ENCODE measurements around the gene SHLD1. TPM values are rescaled to one million over a fixed set of nuclear protein-coding genes. Genes with fewer than 3 reads are reported as not detected.

Gene SHLD1
- total RNA-seq, 3 donors from 2014 or later (not counting 1 experiment from before 2014, with no cell fraction given) = 6.6 to 12.2 (median 8.3) TPM

GRCh38 chr20:5899444-5899843 is 149.2 kb downstream of the SHLD1 start:
- Mint-ChIP-seq H3K4me3 (no peak overlapping the region), H3K36me3 (no peaks in the 10 kb centered on the region), H3K27ac (no peak overlapping the region), H3K9me3 (no peaks in the 10 kb centered on the region), H3K4me1 (no peaks in the 10 kb centered on the region), H3K27me3 (ENCODE audit: low read depth in 2 of 2) (peaks cover 29 to 40% of the 10 kb centered on the region in 2 donors)
- Histone ChIP-seq H3K27ac (ENCODE audit: low read length) (no peak overlapping the region), H3K4me3 (ENCODE audit: low read length) (no peak overlapping the region), H3K27me3 (ENCODE audit: control insufficient read depth, insufficient read depth, low read length) (peaks cover 3% of the 10 kb centered on the region), H3K4me1 (ENCODE audit: control insufficient read depth, insufficient read depth, low read length) (no peaks in the 10 kb centered on the region), H3K36me3 (ENCODE audit: control insufficient read depth, insufficient read depth, low read length) (no peaks in the 10 kb centered on the region), H3K9me3 (ENCODE audit: control insufficient read depth, insufficient read depth, low read length) (no peaks in the 10 kb centered on the region)
- WGBS (ENCODE audit: insufficient coverage) = 71% methylated on average over 1 of the region's 1 CpG
- no peak for TF ChIP-seq CTCF (IDR thresholded peaks at IDR 0.05)
- ATAC-seq = no peak
- intact Hi-C loops (cut with micrococcal nuclease) = no loop called here
- DNase-seq = no peak

GRCh38 chr20:5900908-5901307 is 150.7 kb downstream of the SHLD1 start:
- no peak for DNase-seq
- Mint-ChIP-seq H3K9me3 (no peaks in the 10 kb centered on the region), H3K27me3 (ENCODE audit: low read depth in 2 of 2) (peaks cover 24 to 38% of the 10 kb centered on the region in 2 donors), H3K4me1 (no peaks in the 10 kb centered on the region), H3K27ac (no peak overlapping the region), H3K4me3 (no peak overlapping the region), H3K36me3 (no peaks in the 10 kb centered on the region)
- no peaks in the 10 kb centered on the region for H3K36me3 ChIP-seq (ENCODE audit: control insufficient read depth, insufficient read depth, low read length)
- 89% methylated on average over 1 of the region's 1 CpG for WGBS (ENCODE audit: insufficient coverage)
- intact Hi-C loops (cut with micrococcal nuclease) = no loop called here
- H3K27me3 ChIP-seq (ENCODE audit: control insufficient read depth, insufficient read depth, low read length) = peaks cover 3% of the 10 kb centered on the region
- H3K27ac ChIP-seq (ENCODE audit: low read length) = no peak overlapping the region
- H3K9me3 ChIP-seq (ENCODE audit: control insufficient read depth, insufficient read depth, low read length) = no peaks in the 10 kb centered on the region
- H3K4me1 ChIP-seq (ENCODE audit: control insufficient read depth, insufficient read depth, low read length) = no peaks in the 10 kb centered on the region
- no peak overlapping the region for H3K4me3 ChIP-seq (ENCODE audit: low read length)
- no peak for TF ChIP-seq CTCF (IDR thresholded peaks at IDR 0.05)
- ATAC-seq = no peak

GRCh38 chr20:5908981-5909380 is 158.8 kb downstream of the SHLD1 start:
- intact Hi-C loops (cut with micrococcal nuclease) = no loop called here
- H3K36me3 Mint-ChIP-seq = peaks cover 8% of the 10 kb centered on the region
- Histone ChIP-seq H3K27ac (ENCODE audit: low read length) (no peak overlapping the region), H3K4me3 (ENCODE audit: low read length) (no peak overlapping the region), H3K27me3 (ENCODE audit: control insufficient read depth, insufficient read depth, low read length) (peaks cover 13% of the 10 kb centered on the region), H3K36me3 (ENCODE audit: control insufficient read depth, insufficient read depth, low read length) (no peaks in the 10 kb centered on the region), H3K4me1 (ENCODE audit: control insufficient read depth, insufficient read depth, low read length) (peaks cover 6% of the 10 kb centered on the region), H3K9me3 (ENCODE audit: control insufficient read depth, insufficient read depth, low read length) (no peaks in the 10 kb centered on the region)
- no peak overlapping the region for H3K4me3 Mint-ChIP-seq
- H3K4me1 Mint-ChIP-seq = peaks cover 11 to 13% of the 10 kb centered on the region in 2 donors
- ATAC-seq (no peak), DNase-seq (no peak)
- H3K27me3 Mint-ChIP-seq (ENCODE audit: low read depth in 2 of 2) = peaks cover 52 to 82% of the 10 kb centered on the region in 2 donors
- WGBS (ENCODE audit: insufficient coverage) = 76% methylated on average over 2 of the region's 2 CpGs
- H3K9me3 Mint-ChIP-seq = peaks cover 0 to 2% of the 10 kb centered on the region in 2 donors
- TF ChIP-seq CTCF (IDR thresholded peaks at IDR 0.05) = no peak
- no peak overlapping the region for H3K27ac Mint-ChIP-seq

GRCh38 chr20:5910186-5910585 is 160.0 kb downstream of the SHLD1 start:
- H3K27ac ChIP-seq (ENCODE audit: low read length) = no peak overlapping the region
- Mint-ChIP-seq H3K36me3 (peaks cover 8% of the 10 kb centered on the region), H3K9me3 (peaks cover 0 to 2% of the 10 kb centered on the region in 2 donors), H3K27me3 (ENCODE audit: low read depth in 2 of 2) (peaks cover 60 to 86% of the 10 kb centered on the region in 2 donors), H3K4me1 (peaks cover 11 to 13% of the 10 kb centered on the region in 2 donors), H3K27ac (no peak overlapping the region), H3K4me3 (no peak overlapping the region)
- 77% methylated on average over 4 of the region's 6 CpGs for WGBS (ENCODE audit: insufficient coverage)
- no peaks in the 10 kb centered on the region for H3K36me3 ChIP-seq (ENCODE audit: control insufficient read depth, insufficient read depth, low read length)
- intact Hi-C loops (cut with micrococcal nuclease) = no loop called here
- H3K4me1 ChIP-seq (ENCODE audit: control insufficient read depth, insufficient read depth, low read length) = peaks cover 6% of the 10 kb centered on the region
- H3K4me3 ChIP-seq (ENCODE audit: low read length) = no peak overlapping the region
- DNase-seq (no peak), ATAC-seq (no peak)
- no peaks in the 10 kb centered on the region for H3K9me3 ChIP-seq (ENCODE audit: control insufficient read depth, insufficient read depth, low read length)
- TF ChIP-seq CTCF (IDR thresholded peaks at IDR 0.05) = no peak
- H3K27me3 ChIP-seq (ENCODE audit: control insufficient read depth, insufficient read depth, low read length) = peaks cover 16% of the 10 kb centered on the region

Data from natural killer cell (primary cell).